Nephron (organoid): ENCODE results near the gene KRTAP2-2.

Source experiments
- H3K27ac Mint-ChIP-seq, 3 experiments: 2 replicates each; pipeline ENCODE4 v1.8.0; 2020; ENCODE audit warnings: mixed read lengths in 3 of 3, mild to moderate bottlenecking in 2 of 3, moderate library complexity in 1 of 3
- H3K27me3 Mint-ChIP-seq: 2 replicates; pipeline ENCODE4 v1.8.0; 2021; ENCODE audit warnings: low read depth, mild to moderate bottlenecking, moderate library complexity, mixed read lengths
- H3K36me3 Mint-ChIP-seq: 2 replicates; pipeline ENCODE4 v1.8.0; 2020; ENCODE audit warnings: low read depth, mixed read lengths
- H3K4me1 Mint-ChIP-seq: 2 replicates; pipeline ENCODE4 v1.8.0; 2020; ENCODE audit warnings: mixed read lengths
- H3K4me3 Mint-ChIP-seq, 3 experiments: 2 replicates each; pipeline ENCODE4 v1.8.0; 2020; ENCODE audit warnings: mild to moderate bottlenecking in 3 of 3, mixed read lengths in 3 of 3, moderate library complexity in 2 of 3
- H3K9me3 Mint-ChIP-seq: 2 replicates; pipeline ENCODE4 v1.8.0; 2020; ENCODE audit warnings: mixed read lengths
- CTCF ChIP-seq, 3 experiments: fragments of 200-600 bp; sonication (generic); IDR thresholded peaks; one replicate each; pipeline ENCODE4 v1.5.0; 2021; ENCODE audit warnings: antibody characterized with exemption in 3 of 3; ENCODE audit not compliant: unreplicated experiment in 3 of 3

Gene KRTAP2-2

GRCh38 chr17:41019415-41019814 is 35.6 kb downstream of the KRTAP2-2 start:
- Mint-ChIP-seq H3K27ac (no peak overlapping the region), H3K9me3 (peaks cover 10% of the 10 kb centered on the region), H3K4me3 (no peak overlapping the region), H3K36me3 (no peaks in the 10 kb centered on the region), H3K4me1 (no peaks in the 10 kb centered on the region), H3K27me3 (no peaks in the 10 kb centered on the region)
- no peak for TF ChIP-seq CTCF (IDR thresholded peaks at IDR 0.05; ENCODE audit: unreplicated experiment in 3 of 3)

GRCh38 chr17:41018541-41018940 is 36.5 kb downstream of the KRTAP2-2 start:
- no peaks in the 10 kb centered on the region for H3K36me3 Mint-ChIP-seq
- H3K27me3 Mint-ChIP-seq, result no peaks in the 10 kb centered on the region
- peaks cover 10% of the 10 kb centered on the region for H3K9me3 Mint-ChIP-seq
- TF ChIP-seq CTCF (IDR thresholded peaks at IDR 0.05; ENCODE audit: unreplicated experiment in 3 of 3), result no peak
- peaks cover 3% of the 10 kb centered on the region for H3K4me1 Mint-ChIP-seq
- H3K27ac Mint-ChIP-seq, result no peak overlapping the region
- no peak overlapping the region for H3K4me3 Mint-ChIP-seq

- Mint-ChIP-seq H3K27me3 (no peaks in the 10 kb centered on the region), H3K27ac (no peak overlapping the region), H3K4me1 (peaks cover 16% of the 10 kb centered on the region), H3K36me3 (no peaks in the 10 kb centered on the region), H3K9me3 (peaks cover 6% of the 10 kb centered on the region), H3K4me3 (no peak overlapping the region)
- no peak for TF ChIP-seq CTCF (IDR thresholded peaks at IDR 0.05; ENCODE audit: unreplicated experiment in 3 of 3)
Measured at GRCh38 chr17:41016578-41017215, 38.3 kb downstream of the KRTAP2-2 start.

- Mint-ChIP-seq H3K36me3 (no peaks in the 10 kb centered on the region), H3K4me1 (peaks cover 19% of the 10 kb centered on the region), H3K4me3 (no peak overlapping the region), H3K9me3 (peaks cover 2% of the 10 kb centered on the region), H3K27ac (no peak overlapping the region), H3K27me3 (no peaks in the 10 kb centered on the region)
- no peak for TF ChIP-seq CTCF (IDR thresholded peaks at IDR 0.05; ENCODE audit: unreplicated experiment in 3 of 3)
Measured at GRCh38 chr17:41015454-41015853, 39.6 kb downstream of the KRTAP2-2 start.

- Mint-ChIP-seq H3K9me3 (peaks cover 2% of the 10 kb centered on the region), H3K4me1 (peaks cover 19% of the 10 kb centered on the region), H3K4me3 (no peak overlapping the region), H3K27ac (peak overlapping the region; percentile 40 to 76 (median 44)), H3K27me3 (no peaks in the 10 kb centered on the region), H3K36me3 (no peaks in the 10 kb centered on the region)
- no peak for TF ChIP-seq CTCF (IDR thresholded peaks at IDR 0.05; ENCODE audit: unreplicated experiment in 3 of 3)
Measured at GRCh38 chr17:41013606-41014005, 41.4 kb downstream of the KRTAP2-2 start.

- no peaks in the 10 kb centered on the region for H3K27me3 Mint-ChIP-seq
- H3K27ac Mint-ChIP-seq, result peak overlapping the region; percentile 4 to 44 (median 39)
- no peaks in the 10 kb centered on the region for H3K36me3 Mint-ChIP-seq
- H3K4me1 Mint-ChIP-seq, result peaks cover 19% of the 10 kb centered on the region
- TF ChIP-seq CTCF (IDR thresholded peaks at IDR 0.05; ENCODE audit: unreplicated experiment in 3 of 3), result no peak
- H3K4me3 Mint-ChIP-seq, result no peak overlapping the region
- peaks cover 2% of the 10 kb centered on the region for H3K9me3 Mint-ChIP-seq
Measured at GRCh38 chr17:41013181-41013580, 41.8 kb downstream of the KRTAP2-2 start.
